ENCODE results near the gene GRM8. TPM values are rescaled to one million over a fixed set of nuclear protein-coding genes. Genes with fewer than 3 reads are reported as not detected.

Gene GRM8
- total RNA-seq, 1 experiment from 2014 or later: 0.80 TPM

DNA sequence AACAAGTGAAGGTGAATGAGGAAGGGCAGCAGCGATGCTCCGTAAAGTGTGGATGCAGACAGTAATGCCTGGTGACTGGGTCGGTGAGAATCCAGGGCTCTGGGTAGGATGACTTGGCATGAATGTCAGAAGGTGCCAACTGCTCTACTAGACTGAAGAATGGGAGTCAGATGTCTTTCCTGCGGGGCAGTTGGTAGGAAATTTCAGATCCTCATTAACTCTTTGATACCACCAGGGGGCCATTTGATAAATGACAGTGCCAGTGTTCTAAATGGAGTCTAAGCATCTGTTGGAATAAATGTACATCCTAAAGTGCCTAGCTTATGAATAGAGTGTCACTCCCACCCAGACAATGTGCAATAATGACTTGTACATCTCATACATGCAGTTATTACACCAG, 462.0 kb downstream of the GRM8 start:
- POLR2A ChIA-PET (ENCODE audit: low non-redundant PET): no interaction called here

DNA sequence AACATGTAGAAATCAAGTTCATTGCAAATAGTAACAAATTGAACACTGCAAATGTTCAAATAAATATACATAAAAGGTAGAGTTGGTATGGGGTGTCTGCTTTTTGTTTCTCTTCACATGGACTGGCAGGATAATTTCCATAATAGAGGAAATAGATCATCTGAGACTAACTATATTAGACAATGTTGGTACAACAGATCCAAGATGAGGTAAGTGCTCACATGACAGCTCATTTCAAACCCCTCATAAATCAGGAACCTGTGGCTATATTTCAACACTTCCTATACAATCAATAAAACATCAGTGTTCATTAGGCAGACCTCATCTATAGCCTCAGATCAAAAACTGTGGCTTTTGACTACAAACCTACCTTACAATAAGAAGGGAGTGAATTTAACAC, 469.1 kb downstream of the GRM8 start:
- no peak overlapping the region for H3K27ac ChIP-seq (ENCODE audit: low read depth, low read length, poor library complexity, severe bottlenecking)
- peaks cover 6% of the 10 kb centered on the region for H3K27me3 ChIP-seq (replicated peaks; ENCODE audit: insufficient read depth, low read depth, low read length, poor library complexity)
- H3K4me3 ChIP-seq (ENCODE audit: low read depth, low read length, poor library complexity, severe bottlenecking): no peak overlapping the region
- no peaks in the 10 kb centered on the region for H3K9me3 ChIP-seq (ENCODE audit: low read depth, low read length, poor library complexity, severe bottlenecking)
- no peaks in the 10 kb centered on the region for H3K4me1 ChIP-seq (ENCODE audit: insufficient read depth, low read length, poor library complexity, severe bottlenecking)
- intact Hi-C loops (cut with micrococcal nuclease; ENCODE audit: unreplicated experiment): no loop called here
- ChIA-PET POLR2A (ENCODE audit: low non-redundant PET) (no interaction called here), CTCF (no interaction called here)
- no peak for DNase-seq (ENCODE audit: low spot score)
- TF ChIP-seq EZH2 (IDR thresholded peaks at IDR 0.05; ENCODE audit: borderline replicate concordance, low read depth, low read length, poor library complexity, severe bottlenecking): no peak
- TF ChIP-seq, protein P1, sequence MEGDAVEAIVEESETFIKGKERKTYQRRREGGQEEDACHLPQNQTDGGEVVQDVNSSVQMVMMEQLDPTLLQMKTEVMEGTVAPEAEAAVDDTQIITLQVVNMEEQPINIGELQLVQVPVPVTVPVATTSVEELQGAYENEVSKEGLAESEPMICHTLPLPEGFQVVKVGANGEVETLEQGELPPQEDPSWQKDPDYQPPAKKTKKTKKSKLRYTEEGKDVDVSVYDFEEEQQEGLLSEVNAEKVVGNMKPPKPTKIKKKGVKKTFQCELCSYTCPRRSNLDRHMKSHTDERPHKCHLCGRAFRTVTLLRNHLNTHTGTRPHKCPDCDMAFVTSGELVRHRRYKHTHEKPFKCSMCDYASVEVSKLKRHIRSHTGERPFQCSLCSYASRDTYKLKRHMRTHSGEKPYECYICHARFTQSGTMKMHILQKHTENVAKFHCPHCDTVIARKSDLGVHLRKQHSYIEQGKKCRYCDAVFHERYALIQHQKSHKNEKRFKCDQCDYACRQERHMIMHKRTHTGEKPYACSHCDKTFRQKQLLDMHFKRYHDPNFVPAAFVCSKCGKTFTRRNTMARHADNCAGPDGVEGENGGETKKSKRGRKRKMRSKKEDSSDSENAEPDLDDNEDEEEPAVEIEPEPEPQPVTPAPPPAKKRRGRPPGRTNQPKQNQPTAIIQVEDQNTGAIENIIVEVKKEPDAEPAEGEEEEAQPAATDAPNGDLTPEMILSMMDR (conservative IDR thresholded peaks at IDR 0.05; ENCODE audit: low read depth, low read length): no peak
- H3K36me3 ChIP-seq (ENCODE audit: insufficient read depth, low read length, poor library complexity, severe bottlenecking): no peaks in the 10 kb centered on the region
- no TSS peak for BruUV-seq (replicated peaks)

More for the DNA sequence above, 462.0 kb downstream of the GRM8 start:
- H3K27me3 ChIP-seq (replicated peaks; ENCODE audit: insufficient read depth, low read depth, low read length, poor library complexity): no peaks in the 10 kb centered on the region
- DNase-seq (ENCODE audit: low spot score): peak; percentile 49
- CTCF ChIA-PET: no interaction called here
- intact Hi-C loops (cut with micrococcal nuclease; ENCODE audit: unreplicated experiment): no loop called here
- no TSS peak for BruUV-seq (replicated peaks)
- H3K9me3 ChIP-seq (ENCODE audit: low read depth, low read length, poor library complexity, severe bottlenecking): no peaks in the 10 kb centered on the region
- H3K4me1 ChIP-seq (ENCODE audit: insufficient read depth, low read length, poor library complexity, severe bottlenecking): no peaks in the 10 kb centered on the region
- TF ChIP-seq, protein P1 (conservative IDR thresholded peaks at IDR 0.05; ENCODE audit: low read depth, low read length): 0 out of 2 replicates have a peak, but pooled peaks have one; percentile 21
- TF ChIP-seq EZH2 (IDR thresholded peaks at IDR 0.05; ENCODE audit: borderline replicate concordance, low read depth, low read length, poor library complexity, severe bottlenecking): no peak
- no peak overlapping the region for H3K4me3 ChIP-seq (ENCODE audit: low read depth, low read length, poor library complexity, severe bottlenecking)
- H3K36me3 ChIP-seq (ENCODE audit: insufficient read depth, low read length, poor library complexity, severe bottlenecking): no peaks in the 10 kb centered on the region
- no peak overlapping the region for H3K27ac ChIP-seq (ENCODE audit: low read depth, low read length, poor library complexity, severe bottlenecking)

GRCh38 chr7:126780993-126781392, 471.7 kb downstream of the GRM8 start:
- TF ChIP-seq, protein P1 (conservative IDR thresholded peaks at IDR 0.05; ENCODE audit: low read depth, low read length): no peak
- TF ChIP-seq EZH2 (IDR thresholded peaks at IDR 0.05; ENCODE audit: borderline replicate concordance, low read depth, low read length, poor library complexity, severe bottlenecking): no peak
- peaks cover 24% of the 10 kb centered on the region for H3K27me3 ChIP-seq (replicated peaks; ENCODE audit: insufficient read depth, low read depth, low read length, poor library complexity)
- no peak for DNase-seq (ENCODE audit: low spot score)
- CTCF ChIA-PET: no interaction called here
- intact Hi-C loops (cut with micrococcal nuclease; ENCODE audit: unreplicated experiment): no loop called here
- no TSS peak for BruUV-seq (replicated peaks)
- no peak overlapping the region for H3K4me3 ChIP-seq (ENCODE audit: low read depth, low read length, poor library complexity, severe bottlenecking)
- no peak overlapping the region for H3K27ac ChIP-seq (ENCODE audit: low read depth, low read length, poor library complexity, severe bottlenecking)
- no peaks in the 10 kb centered on the region for H3K36me3 ChIP-seq (ENCODE audit: insufficient read depth, low read length, poor library complexity, severe bottlenecking)
- H3K9me3 ChIP-seq (ENCODE audit: low read depth, low read length, poor library complexity, severe bottlenecking): no peaks in the 10 kb centered on the region
- H3K4me1 ChIP-seq (ENCODE audit: insufficient read depth, low read length, poor library complexity, severe bottlenecking): no peaks in the 10 kb centered on the region
- POLR2A ChIA-PET (ENCODE audit: low non-redundant PET): no interaction called here
